ENCODE results near the gene SMYD2.

SMYD2 gene

GRCh38 chr1:214363386-214363785, 82.4 kb downstream of the SMYD2 start:
- DNase-seq: no peak

GRCh38 chr1:214364386-214364785, 83.4 kb downstream of the SMYD2 start:
- no peak for DNase-seq

- DNase-seq: no peak
Measured at GRCh38 chr1:214364786-214365295, 83.9 kb downstream of the SMYD2 start.

GRCh38 chr1:214367841-214368240, 86.9 kb downstream of the SMYD2 start:
- DNase-seq: no peak

- DNase-seq: no peak
Measured at GRCh38 chr1:214369364-214369763, 88.4 kb downstream of the SMYD2 start.

- DNase-seq: no peak
Measured at GRCh38 chr1:214370615-214371014, 89.7 kb downstream of the SMYD2 start.

- DNase-seq: no peak
Measured at GRCh38 chr1:214372092-214372491, 91.1 kb downstream of the SMYD2 start.

- no peak for DNase-seq
Measured at GRCh38 chr1:214377485-214377884, 96.5 kb downstream of the SMYD2 start.

GRCh38 chr1:214377886-214378285, 96.9 kb downstream of the SMYD2 start:
- no peak for DNase-seq

- no peak for DNase-seq
Measured at GRCh38 chr1:214378492-214378891, 97.5 kb downstream of the SMYD2 start.

GRCh38 chr1:214379236-214379970, 98.4 kb downstream of the SMYD2 start:
- DNase-seq: no peak

- DNase-seq: no peak
Measured at GRCh38 chr1:214380396-214380795, 99.4 kb downstream of the SMYD2 start.

- no peak for DNase-seq
Measured at GRCh38 chr1:214380986-214381695, 100.2 kb downstream of the SMYD2 start.

- DNase-seq: no peak
Measured at GRCh38 chr1:214383381-214384372, 102.7 kb downstream of the SMYD2 start.

- DNase-seq: no peak
Measured at GRCh38 chr1:214384373-214385079, 103.6 kb downstream of the SMYD2 start.

GRCh38 chr1:214385428-214385827, 104.5 kb downstream of the SMYD2 start:
- no peak for DNase-seq

GRCh38 chr1:214386333-214386732, 105.4 kb downstream of the SMYD2 start:
- no peak for DNase-seq

All from 8988T (cell line).